GM10266 (cell line): ENCODE data around the gene APP.

ENCODE experiments used
- DNase-seq: peaks from one replicate; pipeline ENCODE4 v3.0.0; 2012; ENCODE audit errors: extremely low spot score
- TF ChIP-seq, protein P1 (sequence below): IDR thresholded peaks from 2 replicates; pipeline ENCODE4 v1.5.1; 2012; ENCODE audit warnings: mild to moderate bottlenecking, low read depth; ENCODE audit not compliant: control insufficient read depth, insufficient read depth; ENCODE audit errors: missing control alignments

APP gene

DNA sequence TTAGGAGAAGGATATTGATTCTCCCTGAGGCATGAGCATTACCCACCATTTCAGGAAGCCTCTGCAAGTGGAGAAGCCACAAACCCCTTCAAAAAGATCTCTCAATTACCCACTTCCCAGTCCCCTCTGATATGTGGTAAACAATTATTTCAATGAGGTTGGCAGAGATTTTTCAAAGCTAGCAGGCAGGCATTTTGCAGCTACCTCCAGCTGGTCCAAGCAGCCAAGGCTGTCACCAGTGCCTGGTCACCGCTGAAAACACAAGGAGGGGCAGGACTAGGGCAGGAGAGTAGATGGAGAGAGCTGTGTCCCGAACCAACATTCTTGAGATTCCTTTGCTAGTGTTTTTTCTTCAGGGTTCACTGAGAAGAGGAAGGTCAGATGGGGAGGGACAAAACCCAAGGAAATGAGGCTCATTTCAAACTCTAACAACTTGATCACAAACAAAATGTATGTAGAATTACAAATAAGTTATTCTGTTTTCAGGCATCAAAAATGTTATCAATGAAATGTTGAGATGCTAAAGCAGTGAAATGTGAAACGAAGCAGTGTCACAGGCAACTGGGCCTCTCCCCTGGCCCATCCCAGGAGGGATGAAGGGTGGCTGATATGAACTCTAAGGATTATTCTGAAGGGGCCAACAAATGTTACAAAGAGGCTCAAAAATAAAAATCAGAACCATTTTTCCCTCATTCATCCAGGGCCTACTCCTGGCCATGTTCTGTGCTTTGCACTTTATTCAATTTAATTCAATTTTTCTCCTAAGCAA lies 22.3 kb downstream of the APP start:
- TF ChIP-seq, protein P1, sequence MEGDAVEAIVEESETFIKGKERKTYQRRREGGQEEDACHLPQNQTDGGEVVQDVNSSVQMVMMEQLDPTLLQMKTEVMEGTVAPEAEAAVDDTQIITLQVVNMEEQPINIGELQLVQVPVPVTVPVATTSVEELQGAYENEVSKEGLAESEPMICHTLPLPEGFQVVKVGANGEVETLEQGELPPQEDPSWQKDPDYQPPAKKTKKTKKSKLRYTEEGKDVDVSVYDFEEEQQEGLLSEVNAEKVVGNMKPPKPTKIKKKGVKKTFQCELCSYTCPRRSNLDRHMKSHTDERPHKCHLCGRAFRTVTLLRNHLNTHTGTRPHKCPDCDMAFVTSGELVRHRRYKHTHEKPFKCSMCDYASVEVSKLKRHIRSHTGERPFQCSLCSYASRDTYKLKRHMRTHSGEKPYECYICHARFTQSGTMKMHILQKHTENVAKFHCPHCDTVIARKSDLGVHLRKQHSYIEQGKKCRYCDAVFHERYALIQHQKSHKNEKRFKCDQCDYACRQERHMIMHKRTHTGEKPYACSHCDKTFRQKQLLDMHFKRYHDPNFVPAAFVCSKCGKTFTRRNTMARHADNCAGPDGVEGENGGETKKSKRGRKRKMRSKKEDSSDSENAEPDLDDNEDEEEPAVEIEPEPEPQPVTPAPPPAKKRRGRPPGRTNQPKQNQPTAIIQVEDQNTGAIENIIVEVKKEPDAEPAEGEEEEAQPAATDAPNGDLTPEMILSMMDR, result no peak
- no peak for DNase-seq

DNA sequence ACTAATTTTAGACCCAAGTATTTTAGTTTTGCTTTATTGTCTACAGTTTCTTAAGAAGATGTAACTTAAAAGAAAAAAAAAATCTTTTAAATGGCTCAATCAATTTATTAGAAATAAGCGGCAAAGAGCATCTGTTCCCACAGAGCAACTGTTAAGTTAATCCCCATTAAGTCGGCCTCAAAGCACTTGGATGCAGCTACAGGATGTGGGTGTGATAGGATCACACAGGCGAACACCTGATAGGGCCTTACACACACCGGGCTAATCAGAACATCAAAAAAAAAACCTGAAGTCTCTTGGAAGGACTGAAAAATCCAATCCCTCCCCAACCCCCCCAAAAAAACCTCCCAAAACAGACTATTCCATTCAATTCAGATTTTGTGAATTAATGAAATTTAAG lies 23.0 kb downstream of the APP start:
- TF ChIP-seq, protein P1, result no peak
- DNase-seq, result no peak

- TF ChIP-seq, protein P1, result no peak
- DNase-seq, result no peak
These were observed 23.9 kb downstream of the APP start for GRCh38 chr21:26146681-26147080.

DNA sequence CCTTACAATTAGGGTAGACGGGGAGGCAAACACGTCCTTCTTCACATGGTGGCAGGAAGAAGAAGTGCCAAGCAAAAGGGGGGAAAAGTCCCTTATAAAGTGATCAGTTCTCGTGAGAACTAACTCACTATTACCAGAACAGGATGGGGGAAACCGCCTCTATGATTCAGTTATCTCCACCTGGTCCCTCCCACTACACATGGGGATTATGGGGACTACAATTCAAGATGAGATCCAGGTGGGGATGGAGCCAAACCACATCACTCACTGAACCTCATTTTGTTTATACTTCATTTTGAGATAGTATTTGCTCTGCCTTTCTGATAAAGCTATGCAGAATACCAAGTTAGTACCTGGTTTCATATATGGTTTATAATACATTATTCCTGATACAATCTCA lies 26.5 kb downstream of the APP start:
- no peak for DNase-seq
- TF ChIP-seq, protein P1, result no peak

GRCh38 chr21:26142363-26142762 lies 28.2 kb downstream of the APP start:
- TF ChIP-seq, protein P1, result no peak
- no peak for DNase-seq

DNA sequence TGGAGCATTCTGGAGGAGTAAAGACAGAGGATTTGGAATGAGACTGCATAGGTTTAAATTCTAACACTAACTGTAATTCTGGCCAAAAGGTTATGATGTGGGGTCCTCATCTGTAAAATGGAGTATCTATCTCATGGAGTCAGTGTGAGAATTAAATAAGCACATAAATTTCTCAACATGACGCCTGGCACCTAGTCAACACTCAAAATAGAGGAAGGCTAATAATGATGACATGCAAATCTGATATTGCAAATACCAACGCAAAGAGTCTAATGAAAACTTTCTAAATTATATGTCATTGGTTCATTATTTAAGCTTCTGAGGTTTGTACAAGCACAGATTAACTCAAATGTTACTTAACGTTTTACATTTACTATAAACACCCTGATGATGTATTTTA lies 29.6 kb downstream of the APP start:
- no peak for DNase-seq
- TF ChIP-seq, protein P1, result no peak

GRCh38 chr21:26140164-26140579 lies 30.4 kb downstream of the APP start:
- TF ChIP-seq, protein P1, result no peak
- no peak for DNase-seq
